OCI-LY7 (cell line): ENCODE data around the gene IL4. TPM values are rescaled to one million over a fixed set of nuclear protein-coding genes. Genes with fewer than 3 reads are reported as not detected.
"Not testable (repeated sequence)": the region's sequence is repeated elsewhere in the genome, so short reads cannot be mapped to it uniquely, and the experiment has no call there.

Experiments
- BruUV-seq: library from RNA; stranded (reverse); fragments of 400-500 nt; replicated peaks from 2 replicates; lab custom pipeline; 2021; lab: Mats Ljungman, UMichigan
- CTCF ChIA-PET: fragments of 300-600 bp; sonication (Branson Sonifier 250); formaldehyde crosslinking; loops from one replicate; lab custom pipeline; 2022; ENCODE audit warnings: antibody characterized with exemption; ENCODE audit not compliant: unreplicated experiment; lab: Charles Lee
- POLR2A ChIA-PET: fragments of 300-600 bp; sonication (Branson Sonifier 250); formaldehyde crosslinking; loops from one replicate; lab custom pipeline; 2022; ENCODE audit warnings: antibody characterized with exemption; lab: Charles Lee
- DNase-seq: peaks from one replicate; pipeline ENCODE4 v3.0.0-alpha.2; 2015; ENCODE audit warnings: low spot score
- H2AFZ ChIP-seq: fragments of 200-600 bp; sonication (generic), shearing (Covaris generic); 2 replicates; pipeline ENCODE4 v1.6.1; 2014; ENCODE audit warnings: mild to moderate bottlenecking, antibody characterized with exemption, low read length, moderate library complexity
- H3K27ac ChIP-seq: fragments of 200-600 bp; sonication (generic); 2 replicates; pipeline ENCODE4 v1.5.1; 2014; ENCODE audit warnings: mixed run types, low read depth, mild to moderate bottlenecking, moderate library complexity, low read length, inconsistent platforms; ENCODE audit not compliant: poor library complexity, severe bottlenecking
- H3K36me3 ChIP-seq: fragments of 200-600 bp; sonication (generic); 2 replicates; pipeline ENCODE4 v1.6.1; 2014; ENCODE audit warnings: mild to moderate bottlenecking, antibody characterized with exemption, low read length, moderate library complexity, mixed read lengths; ENCODE audit not compliant: insufficient read depth
- H3K4me1 ChIP-seq: fragments of 200-600 bp; sonication (generic); 2 replicates; pipeline ENCODE4 v1.5.1; 2014; ENCODE audit warnings: mild to moderate bottlenecking, low read length; ENCODE audit not compliant: insufficient read depth, poor library complexity, severe bottlenecking
- H3K4me2 ChIP-seq: fragments of 200-600 bp; sonication (generic); 2 replicates; pipeline ENCODE4 v1.6.1; 2014; ENCODE audit warnings: mild to moderate bottlenecking, low read length
- H3K4me3 ChIP-seq: fragments of 200-600 bp; sonication (generic); 2 replicates; pipeline ENCODE4 v1.5.1; 2014; ENCODE audit warnings: mild to moderate bottlenecking, low read depth, low read length; ENCODE audit not compliant: poor library complexity, severe bottlenecking
- H3K79me2 ChIP-seq: fragments of 200-600 bp; sonication (generic); 2 replicates; pipeline ENCODE4 v1.6.1; 2016; ENCODE audit warnings: low read depth, mild to moderate bottlenecking, low read length, moderate library complexity, mixed read lengths; ENCODE audit not compliant: insufficient read depth
- H3K9me2 ChIP-seq: fragments of 200-600 bp; sonication (generic); 2 replicates; pipeline ENCODE4 v1.6.1; 2016; ENCODE audit warnings: mild to moderate bottlenecking, low read length, mixed read lengths; ENCODE audit not compliant: insufficient read depth
- H3K9me3 ChIP-seq: fragments of 200-600 bp; sonication (generic); 2 replicates; pipeline ENCODE4 v1.6.1; 2014; ENCODE audit warnings: mild to moderate bottlenecking, mixed run types, low read length, mixed read lengths
- H4K20me1 ChIP-seq: fragments of 200-600 bp; sonication (generic); 2 replicates; pipeline ENCODE4 v1.6.1; 2014; ENCODE audit warnings: mild to moderate bottlenecking, antibody characterized with exemption, low read length, moderate library complexity, mixed read lengths; ENCODE audit not compliant: insufficient read depth
- CTCF ChIP-seq: fragments of 200-600 bp; sonication (generic); conservative IDR thresholded peaks from 2 replicates; pipeline ENCODE4 v1.5.1; 2014; ENCODE audit warnings: mild to moderate bottlenecking, antibody characterized with exemption, low read length, moderate library complexity, mixed read lengths
- EZH2phosphoT487 ChIP-seq: fragments of 200-600 bp; sonication (generic); IDR thresholded peaks from 2 replicates; pipeline ENCODE4 v1.6.1; 2018; ENCODE audit warnings: low read depth, borderline replicate concordance, mild to moderate bottlenecking, mixed run types, antibody characterized with exemption, low read length, moderate library complexity, mixed read lengths
- intact Hi-C: fragments of 100-400 bp; cut with micrococcal nuclease; formaldehyde crosslinking; loops from one replicate; pipeline ENCODE4 v1.10.0; 2022; ENCODE audit not compliant: unreplicated experiment
- total RNA-seq, 2 experiments: library from RNA; depleted of rRNA in 1 of 2; stranded (reverse); fragments of >200 nt in 1 of 2; shearing (Covaris generic) in 1 of 2; gene quantifications; 2 replicates each; pipeline ENCODE4 v1.2.3, GENCODE V29; 2014 to 2022

The IL4 gene
- total RNA-seq, 2 experiments from 2014 or later = not detected

- CTCF ChIA-PET = no interaction called here
- intact Hi-C loops = no loop called here
- TF ChIP-seq CTCF = no peak
- POLR2A ChIA-PET = interaction anchor here (1.0 kb wide), 1 partner anchor 14 kb away, joined by 3 read pairs; no protein-coding TSS in a partner anchor
- Histone ChIP-seq H2AFZ (no peak overlapping the region), H3K4me1 (peaks cover 6% of the 10 kb centered on the region), H4K20me1 (no peaks in the 10 kb centered on the region), H3K9me2 (no peaks in the 10 kb centered on the region), H3K4me3 (no peak overlapping the region), H3K27ac (no peak overlapping the region), H3K79me2 (no peaks in the 10 kb centered on the region), H3K9me3 (no peaks in the 10 kb centered on the region), H3K36me3 (no peaks in the 10 kb centered on the region), H3K4me2 (no peak overlapping the region)
- DNase-seq = no peak
- no TSS peak for BruUV-seq
Observed at GRCh38 chr5:132688536-132689339, 14.9 kb downstream of the IL4 start.

- H3K9me2 ChIP-seq = no peaks in the 10 kb centered on the region
- H3K27ac ChIP-seq = no peak overlapping the region
- no peaks in the 10 kb centered on the region for H4K20me1 ChIP-seq
- intact Hi-C loops = no loop called here
- DNase-seq = no peak
- H2AFZ ChIP-seq = no peak overlapping the region
- H3K4me1 ChIP-seq = peaks cover 6% of the 10 kb centered on the region
- H3K4me2 ChIP-seq = no peak overlapping the region
- H3K9me3 ChIP-seq = no peaks in the 10 kb centered on the region
- no peak overlapping the region for H3K4me3 ChIP-seq
- no TSS peak for BruUV-seq
- ChIA-PET POLR2A (no interaction called here), CTCF (interaction anchor here (1.0 kb wide), 1 partner anchor 8 kb away, joined by 3 read pairs; no protein-coding TSS in a partner anchor)
- TF ChIP-seq CTCF = no peak
- TF ChIP-seq EZH2phosphoT487 = no peak
- no peaks in the 10 kb centered on the region for H3K36me3 ChIP-seq
- no peaks in the 10 kb centered on the region for H3K79me2 ChIP-seq
Observed at GRCh38 chr5:132689513-132689912, 15.7 kb downstream of the IL4 start.

GRCh38 chr5:132690156-132690555 lies 16.4 kb downstream of the IL4 start:
- no TSS peak for BruUV-seq
- CTCF ChIA-PET = interaction anchor here (1.0 kb wide), 1 partner anchor 8 kb away, joined by 3 read pairs; no protein-coding TSS in a partner anchor
- no peak overlapping the region for H3K27ac ChIP-seq
- no peaks in the 10 kb centered on the region for H3K9me2 ChIP-seq
- H3K9me3 ChIP-seq = no peaks in the 10 kb centered on the region
- H2AFZ ChIP-seq = no peak overlapping the region
- no peak overlapping the region for H3K4me2 ChIP-seq
- peaks cover 2% of the 10 kb centered on the region for H3K4me1 ChIP-seq
- H3K36me3 ChIP-seq = no peaks in the 10 kb centered on the region
- H3K79me2 ChIP-seq = no peaks in the 10 kb centered on the region
- intact Hi-C loops = no loop called here
- TF ChIP-seq EZH2phosphoT487 = no peak
- no peak for TF ChIP-seq CTCF
- no peak overlapping the region for H3K4me3 ChIP-seq
- POLR2A ChIA-PET = no interaction called here
- H4K20me1 ChIP-seq = no peaks in the 10 kb centered on the region
- DNase-seq = no peak

- H3K9me3 ChIP-seq, POLR2A ChIA-PET, H2AFZ ChIP-seq, intact Hi-C loops, H3K4me2 ChIP-seq, H3K4me3 ChIP-seq, H3K36me3 ChIP-seq, H3K79me2 ChIP-seq, H3K9me2 ChIP-seq, H3K27ac ChIP-seq, H4K20me1 ChIP-seq, CTCF ChIA-PET, H3K4me1 ChIP-seq, DNase-seq, BruUV-seq: not testable (repeated sequence)
Observed at GRCh38 chr5:132691755-132692631, 18.2 kb downstream of the IL4 start.
